ENCODE measurements around the gene MDM1. TPM values are rescaled to one million over a fixed set of nuclear protein-coding genes. Genes with fewer than 3 reads are reported as not detected.

The MDM1 gene
- total and polyA plus RNA-seq, 10 donors: 13.5 to 38.9 (median 21.9) TPM

DNA sequence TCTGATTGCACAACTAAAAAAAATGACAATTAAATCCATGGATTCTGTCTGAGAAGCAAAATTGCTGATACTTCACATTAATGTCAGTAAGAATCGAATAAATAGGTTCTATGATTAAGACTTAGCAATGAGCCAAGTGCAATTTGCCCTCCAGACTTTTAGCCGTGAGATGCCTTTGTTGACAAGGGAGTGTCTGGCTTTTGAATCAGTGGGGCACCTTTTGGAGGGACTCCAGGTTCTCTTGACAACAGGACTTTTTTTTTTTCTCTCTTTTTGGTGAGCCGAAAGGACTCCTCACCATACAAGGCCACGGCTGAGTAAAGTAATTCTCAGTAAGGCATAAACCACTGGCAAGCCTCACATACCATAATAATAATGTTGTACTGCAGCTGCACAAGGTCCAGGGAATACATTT is 4.7 kb upstream of the MDM1 start:
- Histone ChIP-seq H3K4me1 (peaks cover 0 to 23% (median 9%) of the 10 kb centered on the region in 6 donors), H3K27me3 (replicated peaks in 1 of 7) (no peaks in the 10 kb centered on the region), H3K36me3 (no peaks in the 10 kb centered on the region), H3K9me3 (no peaks in the 10 kb centered on the region), H3K4me3 (no peak overlapping the region), H3K27ac (no peak overlapping the region)
- TF ChIP-seq POLR2AphosphoS5 (IDR thresholded peaks at IDR 0.05) (no peak), POLR2A (IDR thresholded peaks at IDR 0.05) (no peak)
- TF ChIP-seq, protein P1, sequence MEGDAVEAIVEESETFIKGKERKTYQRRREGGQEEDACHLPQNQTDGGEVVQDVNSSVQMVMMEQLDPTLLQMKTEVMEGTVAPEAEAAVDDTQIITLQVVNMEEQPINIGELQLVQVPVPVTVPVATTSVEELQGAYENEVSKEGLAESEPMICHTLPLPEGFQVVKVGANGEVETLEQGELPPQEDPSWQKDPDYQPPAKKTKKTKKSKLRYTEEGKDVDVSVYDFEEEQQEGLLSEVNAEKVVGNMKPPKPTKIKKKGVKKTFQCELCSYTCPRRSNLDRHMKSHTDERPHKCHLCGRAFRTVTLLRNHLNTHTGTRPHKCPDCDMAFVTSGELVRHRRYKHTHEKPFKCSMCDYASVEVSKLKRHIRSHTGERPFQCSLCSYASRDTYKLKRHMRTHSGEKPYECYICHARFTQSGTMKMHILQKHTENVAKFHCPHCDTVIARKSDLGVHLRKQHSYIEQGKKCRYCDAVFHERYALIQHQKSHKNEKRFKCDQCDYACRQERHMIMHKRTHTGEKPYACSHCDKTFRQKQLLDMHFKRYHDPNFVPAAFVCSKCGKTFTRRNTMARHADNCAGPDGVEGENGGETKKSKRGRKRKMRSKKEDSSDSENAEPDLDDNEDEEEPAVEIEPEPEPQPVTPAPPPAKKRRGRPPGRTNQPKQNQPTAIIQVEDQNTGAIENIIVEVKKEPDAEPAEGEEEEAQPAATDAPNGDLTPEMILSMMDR (IDR thresholded peaks at IDR 0.05 in 8 of 11, conservative IDR thresholded peaks at IDR 0.05 in 3 of 11): no peak
- DNase-seq: no peak
- WGBS, 5 donors: 86 to 90% (median 87%) methylated on average over 4 of the region's 4 CpGs
- intact Hi-C loops (cut with DNase I; ENCODE audit: low total_unique reads): no loop called here

DNA sequence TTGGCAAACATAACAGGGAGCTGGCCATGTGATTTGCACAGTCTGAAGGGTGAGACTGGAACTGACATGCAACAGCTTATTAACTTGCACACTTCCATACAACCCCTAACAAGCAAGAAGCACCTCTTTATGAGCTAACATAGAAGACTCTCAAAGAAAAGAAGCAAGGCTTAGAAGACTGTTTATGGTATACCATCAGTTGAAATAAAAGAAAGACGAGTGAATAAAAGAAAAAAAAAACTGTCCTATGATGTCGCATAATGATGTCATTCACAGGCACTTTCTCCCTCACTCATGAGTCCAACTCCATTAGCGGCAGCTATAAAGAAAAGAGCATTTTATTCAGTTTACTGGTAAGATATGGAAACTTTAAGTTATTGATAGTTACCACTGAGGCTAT is 3.3 kb upstream of the MDM1 start:
- Histone ChIP-seq H3K4me3 (no peak overlapping the region), H3K4me1 (peaks cover 10 to 34% (median 21%) of the 10 kb centered on the region in 6 donors), H3K27me3 (replicated peaks in 1 of 7) (no peaks in the 10 kb centered on the region), H3K9me3 (no peaks in the 10 kb centered on the region), H3K27ac (no peak overlapping the region), H3K36me3 (peaks cover 0 to 1% (median 0%) of the 10 kb centered on the region in 6 donors)
- no peak for TF ChIP-seq POLR2A (IDR thresholded peaks at IDR 0.05)
- TF ChIP-seq, protein P1 (IDR thresholded peaks at IDR 0.05 in 8 of 11, conservative IDR thresholded peaks at IDR 0.05 in 3 of 11): no peak
- no peak for TF ChIP-seq POLR2AphosphoS5 (IDR thresholded peaks at IDR 0.05)
- intact Hi-C loops (cut with DNase I; ENCODE audit: low total_unique reads): no loop called here
- no peak for DNase-seq
- 89 to 97% (median 92%) methylated on average over 3 of the region's 3 CpGs for WGBS, 5 donors

DNA sequence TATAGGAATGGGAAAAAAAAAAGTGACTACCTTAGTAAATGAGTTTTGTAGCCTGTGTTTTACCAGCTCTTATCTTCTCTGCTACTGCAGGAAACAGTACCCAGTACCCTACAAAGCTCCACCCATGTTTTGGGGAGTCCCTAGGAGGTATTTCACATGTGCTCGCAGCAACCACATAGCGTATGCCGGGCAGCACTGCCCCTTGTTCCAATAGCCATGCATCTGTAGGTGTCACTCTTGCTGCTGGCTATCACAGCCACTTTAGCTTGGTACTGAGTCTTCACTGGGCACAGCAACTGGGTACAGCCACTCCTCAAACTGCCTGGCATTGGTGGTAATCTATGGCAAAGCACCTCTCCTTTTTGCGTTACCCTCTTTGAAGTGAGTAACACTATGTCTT is 2.0 kb upstream of the MDM1 start:
- Histone ChIP-seq H3K36me3 (peaks cover 0 to 13% (median 3%) of the 10 kb centered on the region in 6 donors), H3K27me3 (replicated peaks in 1 of 7) (no peaks in the 10 kb centered on the region), H3K27ac (no peak overlapping the region), H3K4me3 (no peak overlapping the region), H3K9me3 (no peaks in the 10 kb centered on the region), H3K4me1 (peaks cover 10 to 47% (median 23%) of the 10 kb centered on the region in 6 donors)
- 36 to 53% (median 43%) methylated on average over 4 of the region's 4 CpGs for WGBS, 5 donors
- intact Hi-C loops (cut with DNase I; ENCODE audit: low total_unique reads): no loop called here
- TF ChIP-seq POLR2AphosphoS5 (IDR thresholded peaks at IDR 0.05) (no peak), POLR2A (IDR thresholded peaks at IDR 0.05) (no peak)
- TF ChIP-seq, protein P1 (IDR thresholded peaks at IDR 0.05 in 8 of 11, conservative IDR thresholded peaks at IDR 0.05 in 3 of 11): no peak
- DNase-seq: no peak

DNA sequence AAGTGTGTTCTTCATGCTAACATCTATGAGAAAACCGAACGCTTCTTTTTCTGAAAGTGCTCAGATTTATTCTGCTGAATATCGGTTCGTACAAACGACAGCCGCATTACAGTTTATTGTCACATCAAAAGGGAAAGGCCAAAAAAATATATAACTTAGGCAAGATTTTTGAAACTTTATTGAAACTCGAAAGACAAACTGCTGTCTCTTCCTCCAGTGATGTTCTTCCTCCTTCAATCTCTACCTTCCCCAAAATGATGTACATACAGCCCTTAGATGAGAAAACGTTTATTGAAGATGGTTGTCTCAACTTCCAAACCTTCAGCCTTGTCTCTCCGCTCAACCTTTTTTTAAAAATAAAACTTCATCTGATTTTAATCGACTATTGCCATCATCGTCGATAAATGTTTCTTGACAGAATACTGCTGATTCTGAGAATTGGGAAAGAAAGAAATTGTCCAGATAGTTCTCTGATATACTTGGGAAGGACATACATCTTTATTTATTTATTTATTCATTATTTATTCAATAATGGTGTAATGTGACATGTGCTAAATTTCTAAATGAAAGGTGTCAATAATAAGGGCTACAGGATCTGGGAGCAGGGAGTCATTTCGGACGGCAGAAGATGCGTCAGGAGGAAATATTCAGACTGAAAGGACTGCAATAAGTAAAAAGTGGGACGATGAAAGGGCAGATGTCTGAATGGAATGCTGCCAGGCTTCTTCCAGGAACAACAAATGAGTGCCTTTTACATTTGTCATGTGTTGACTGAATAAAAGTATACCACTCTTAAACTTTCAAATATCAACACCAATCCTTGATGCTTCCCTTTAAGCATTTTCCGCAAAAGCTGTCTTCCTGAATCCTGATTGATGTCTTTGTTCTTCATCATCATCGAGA is 817 bp upstream of the MDM1 start:
- H3K27ac ChIP-seq: peak overlapping the region; percentile 51 to 90 (median 83)
- H3K36me3 ChIP-seq: peaks cover 0 to 18% (median 3%) of the 10 kb centered on the region in 6 donors
- TF ChIP-seq, protein P1 (IDR thresholded peaks at IDR 0.05 in 8 of 11, conservative IDR thresholded peaks at IDR 0.05 in 3 of 11): no peak
- TF ChIP-seq POLR2AphosphoS5 (IDR thresholded peaks at IDR 0.05) (no peak), POLR2A (IDR thresholded peaks at IDR 0.05) (no peak)
- H3K4me1 ChIP-seq: peaks cover 10 to 58% (median 26%) of the 10 kb centered on the region in 6 donors
- no peaks in the 10 kb centered on the region for H3K27me3 ChIP-seq (replicated peaks in 1 of 7)
- DNase-seq: no peak
- WGBS, 5 donors: 50 to 52% (median 51%) methylated on average over 18 of the region's 18 CpGs
- no peaks in the 10 kb centered on the region for H3K9me3 ChIP-seq
- H3K4me3 ChIP-seq: peak overlapping the region; percentile 82 to 97 (median 90)
- intact Hi-C loops (cut with DNase I; ENCODE audit: low total_unique reads): no loop called here
